RWPE1 (cell line): ENCODE data around the gene NR1D2.

Experiments used
- CTCF ChIA-PET: fragments of 350-600 bp; sonication (Branson Sonifier 250); formaldehyde crosslinking; extraction: SDS; loops from one replicate; lab custom pipeline; 2021; lab: Yijun Ruan, JAX
- POLR2A ChIA-PET: fragments of 400-600 bp; formaldehyde crosslinking; extraction: SDS; loops from one replicate; lab custom pipeline; 2020; ENCODE audit warnings: antibody characterized with exemption; ENCODE audit not compliant: low non-redundant PET; lab: Yijun Ruan, JAX
- DNase-seq: peaks from one replicate; pipeline ENCODE4 v3.0.0; 2012; ENCODE audit warnings: low spot score
- H3K27ac ChIP-seq: fragments of 450-650 bp; 2 replicates; pipeline ENCODE4 v1.5.1; 2017
- CTCF ChIP-seq: fragments of 450-650 bp; conservative IDR thresholded peaks from 2 replicates; pipeline ENCODE4 v1.5.1; 2017; ENCODE audit warnings: low read depth, mild to moderate bottlenecking

Gene NR1D2

GRCh38 chr3:23931597-23931996, 13.5 kb upstream of the NR1D2 start:
- ChIA-PET POLR2A (no interaction called here), CTCF (no interaction called here)
- TF ChIP-seq CTCF, result no peak

DNA sequence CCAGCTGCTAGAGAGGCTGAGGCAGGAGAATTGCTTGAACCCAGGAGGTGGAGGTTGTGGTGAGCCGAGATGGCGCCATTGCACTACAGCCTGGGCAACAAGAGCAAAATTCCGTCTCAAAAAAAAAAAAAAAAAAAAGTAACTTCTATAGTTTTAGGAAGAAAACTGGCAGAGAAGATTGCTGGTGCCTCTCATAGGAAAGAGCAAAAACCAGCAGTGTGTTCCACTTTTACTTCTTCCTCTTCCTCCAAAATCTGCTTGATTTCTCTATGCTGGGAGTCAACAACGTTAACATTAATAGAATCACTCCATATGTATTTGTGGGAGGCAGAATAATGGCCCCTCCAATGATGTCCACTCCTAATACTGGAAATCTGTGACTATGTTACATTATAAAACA, 12.5 kb upstream of the NR1D2 start:
- H3K27ac ChIP-seq, result no peak overlapping the region
- ChIA-PET CTCF (no interaction called here), POLR2A (no interaction called here)
- DNase-seq, result no peak
- no peak for TF ChIP-seq CTCF

More at GRCh38 chr3:23931597-23931996, 13.5 kb upstream of the NR1D2 start:
- no peak overlapping the region for H3K27ac ChIP-seq
- DNase-seq, result no peak

GRCh38 chr3:23934253-23934652, 10.8 kb upstream of the NR1D2 start:
- CTCF ChIA-PET, result no interaction called here
- TF ChIP-seq CTCF, result no peak
- H3K27ac ChIP-seq, result no peak overlapping the region
- POLR2A ChIA-PET, result no interaction called here
- DNase-seq, result no peak

- H3K27ac ChIP-seq, result no peak overlapping the region
- DNase-seq, result no peak
- ChIA-PET POLR2A (no interaction called here), CTCF (no interaction called here)
- TF ChIP-seq CTCF, result no peak
These were observed 7.8 kb upstream of the NR1D2 start for GRCh38 chr3:23937296-23937695.

- ChIA-PET POLR2A (no interaction called here), CTCF (no interaction called here)
- no peak for DNase-seq
- no peak overlapping the region for H3K27ac ChIP-seq
- TF ChIP-seq CTCF, result no peak
These were observed 6.4 kb upstream of the NR1D2 start for GRCh38 chr3:23938688-23939087.

- no peak for DNase-seq
- H3K27ac ChIP-seq, result no peak overlapping the region
- POLR2A ChIA-PET, result no interaction called here
- CTCF ChIA-PET, result no interaction called here
- TF ChIP-seq CTCF, result no peak
These were observed 4.3 kb upstream of the NR1D2 start for GRCh38 chr3:23940775-23941174.

DNA sequence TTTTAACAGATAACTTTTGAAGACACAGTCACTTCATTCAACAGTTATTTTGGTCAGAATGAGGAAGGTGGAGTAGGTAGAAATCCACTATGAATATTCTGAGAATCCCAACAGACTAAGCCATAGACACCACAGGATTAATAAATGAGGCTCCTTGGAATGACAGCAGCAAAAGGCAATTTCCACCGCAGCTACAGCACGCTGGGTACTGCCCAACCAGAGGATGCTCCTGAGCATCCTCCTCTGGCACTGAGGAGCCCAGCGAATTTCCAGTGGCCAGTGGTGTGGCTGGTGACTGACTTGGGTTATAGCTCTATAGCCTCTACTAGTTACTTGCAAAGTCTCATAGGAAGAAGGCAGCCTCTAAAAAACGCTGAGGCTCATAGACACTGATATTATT, 3.6 kb upstream of the NR1D2 start:
- TF ChIP-seq CTCF, result no peak
- ChIA-PET CTCF (no interaction called here), POLR2A (no interaction called here)
- H3K27ac ChIP-seq, result no peak overlapping the region
- DNase-seq, result no peak
